Thymus (tissue), 14 donors: ENCODE measurements around the gene INPP5A. TPM values are rescaled to one million over a fixed set of nuclear protein-coding genes. Genes with fewer than 3 reads are reported as not detected.
"Not testable (repeated sequence)": the region's sequence is repeated elsewhere in the genome, so short reads cannot be mapped to it uniquely, and the experiment has no call there.

Source experiments
- DNase-seq, 9 donors: peaks; one replicate each; pipeline ENCODE4 v3.0.0-alpha.2; 2013; ENCODE audit warnings: low spot score in 9 of 9, low read depth in 6 of 9, missing footprints in 1 of 9
- H3K27ac ChIP-seq, 2 donors: one replicate each; pipeline ENCODE4 v1.5.1; 2013; ENCODE audit warnings: control low read depth in 1 of 2, low read depth in 1 of 2, low read length in 1 of 2, mild to moderate bottlenecking in 1 of 2, moderate library complexity in 1 of 2
- H3K27me3 ChIP-seq, 2 donors: one replicate each; pipeline ENCODE4 v1.5.1; 2013; ENCODE audit warnings: low read length in 1 of 2; ENCODE audit not compliant: control insufficient read depth in 2 of 2, insufficient read depth in 1 of 2
- H3K36me3 ChIP-seq, 2 donors: one replicate each; pipeline ENCODE4 v1.5.1; 2013; ENCODE audit warnings: low read length in 1 of 2, mild to moderate bottlenecking in 1 of 2, moderate library complexity in 1 of 2; ENCODE audit not compliant: control insufficient read depth in 2 of 2, insufficient read depth in 2 of 2
- H3K4me1 ChIP-seq, 2 donors: one replicate each; pipeline ENCODE4 v1.5.1; 2013; ENCODE audit warnings: low read length in 2 of 2; ENCODE audit not compliant: control insufficient read depth in 2 of 2, insufficient read depth in 2 of 2
- H3K4me3 ChIP-seq, 2 donors: one replicate each; pipeline ENCODE4 v1.5.1; 2013; ENCODE audit warnings: low read length in 2 of 2, control low read depth in 1 of 2, mild to moderate bottlenecking in 1 of 2
- H3K9me3 ChIP-seq, 2 donors: one replicate each; pipeline ENCODE4 v1.5.1; 2013; ENCODE audit warnings: low read length in 1 of 2, mild to moderate bottlenecking in 1 of 2; ENCODE audit not compliant: control insufficient read depth in 2 of 2, insufficient read depth in 1 of 2
- WGBS: extraction: QIAGEN DNeasy Blood & Tissue Kit; methylation state at CpG from one replicate; pipeline ENCODE4 v1.1.7; 2013; 5-methylcytosine and 5-hydroxymethylcytosine counted together
- long read RNA-seq, 10 donors: transcript quantifications; one replicate each; lab custom pipeline, GENCODE V29; 2026
- polyA plus RNA-seq: library from polyadenylated mRNA; stranded (reverse); fragments of 200-250 nt; gene quantifications from one replicate; pipeline ENCODE4 v1.2.3, GENCODE V29; 2013
- total RNA-seq: library from RNA; stranded (reverse); fragments of 120-200 nt; gene quantifications from one replicate; pipeline ENCODE4 v1.2.4, GENCODE V29; 2013
- donor health status: healthy.

INPP5A gene
- total RNA-seq (11.0 TPM), polyA plus RNA-seq (14.6 TPM)
- long read RNA-seq, donor 1, result 0 reads
- long read RNA-seq, donor 2, result 0 reads
- long read RNA-seq, donor 3, partial matches to known transcripts, result 22 of 24 reads
- long read RNA-seq, donor 3, other reads (novel, unspliced or antisense), result 0 of 24 reads
- long read RNA-seq, donor 4, partial matches to known transcripts, result 0 of 1 reads
- long read RNA-seq, donor 4, other reads (novel, unspliced or antisense), result 0 of 1 reads
- long read RNA-seq, donor 5, partial matches to known transcripts, result 0 of 3 reads
- long read RNA-seq, donor 5, other reads (novel, unspliced or antisense), result 0 of 3 reads
- long read RNA-seq, donor 6, partial matches to known transcripts, result 0 of 3 reads
- long read RNA-seq, donor 6, other reads (novel, unspliced or antisense), result 0 of 3 reads
- long read RNA-seq, donor 7, result 0 reads
- long read RNA-seq, donor 8, partial matches to known transcripts, result 0 of 2 reads
- long read RNA-seq, donor 8, other reads (novel, unspliced or antisense), result 0 of 2 reads
- long read RNA-seq, donor 9, result 0 reads
- long read RNA-seq, donor 10, result 0 reads

DNA sequence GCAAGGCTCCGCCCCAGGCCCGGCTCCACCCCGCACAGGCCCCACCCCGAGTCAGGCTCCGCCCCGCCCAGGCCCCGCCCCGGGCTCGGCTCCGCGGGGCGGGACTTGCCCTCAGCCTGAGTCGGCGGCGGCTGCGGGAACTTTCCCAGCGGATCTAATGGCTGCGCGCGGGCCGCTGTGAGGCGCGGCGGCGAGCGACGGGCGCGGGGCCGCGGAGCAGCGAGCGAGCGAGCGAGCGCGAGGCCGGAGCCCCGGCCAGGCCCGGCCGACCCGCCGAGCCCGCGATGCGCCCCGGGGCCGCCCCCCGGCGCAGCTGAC is at the start of gene INPP5A:
TSS of gene INPP5A (plus strand) at position 104 of the 318 bp plus-strand sequence. CDS start 310 bp downstream, outside the sequence.
- WGBS, result under 1% methylated on average over 50 of the region's 50 CpGs
- H3K36me3 ChIP-seq, result no peaks in the 10 kb centered on the region
- no peaks in the 10 kb centered on the region for H3K27me3 ChIP-seq
- H3K4me1 ChIP-seq, result peaks cover 38 to 57% of the 10 kb centered on the region in 2 donors
- no peaks in the 10 kb centered on the region for H3K9me3 ChIP-seq
- no peak for DNase-seq
- H3K27ac ChIP-seq, result peak within 1 kb of the TSS in 1 of 2 donors; percentile 77
- H3K4me3 ChIP-seq, result peak within 1 kb of the TSS; percentile 71 to 81

DNA sequence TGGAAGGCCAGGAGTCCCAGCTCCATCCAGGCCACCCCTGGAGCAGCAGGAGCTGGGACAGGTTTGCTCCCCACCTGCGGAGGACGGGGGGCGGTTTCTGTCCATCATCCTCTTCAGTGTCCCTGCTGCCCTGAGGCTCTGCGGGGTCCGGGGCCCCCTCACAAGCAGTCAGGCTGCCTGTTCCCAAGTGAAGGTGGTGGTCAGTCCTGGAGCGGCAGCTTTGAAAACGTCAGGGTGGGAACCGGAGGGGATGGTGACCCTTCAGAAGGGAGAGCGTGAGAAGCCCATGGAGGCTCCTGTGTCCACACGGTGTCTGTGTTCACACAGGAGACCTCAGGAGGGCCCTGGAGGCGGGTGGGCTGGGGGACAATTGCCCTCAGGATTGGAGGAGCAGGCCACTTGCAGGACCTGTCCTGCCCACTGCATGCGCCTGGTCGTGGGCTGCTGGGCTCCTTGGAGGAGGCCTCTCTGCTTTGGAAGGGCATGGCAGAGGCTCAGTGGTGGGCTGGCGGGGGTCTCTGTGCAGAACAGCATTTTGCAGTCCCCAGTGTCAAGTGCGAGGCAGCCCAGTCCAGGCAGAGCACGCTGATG is 49.3 kb upstream of the INPP5A start:
- WGBS, result 97% methylated on average over 16 of the region's 16 CpGs
- peaks cover 0 to 2% of the 10 kb centered on the region in 2 donors for H3K27me3 ChIP-seq
- H3K36me3 ChIP-seq, result no peaks in the 10 kb centered on the region
- H3K4me1 ChIP-seq, result no peaks in the 10 kb centered on the region
- peaks cover 0 to 10% of the 10 kb centered on the region in 2 donors for H3K9me3 ChIP-seq
- no peak for DNase-seq
- no peak overlapping the region for H3K27ac ChIP-seq
- H3K4me3 ChIP-seq, result no peak overlapping the region

DNA sequence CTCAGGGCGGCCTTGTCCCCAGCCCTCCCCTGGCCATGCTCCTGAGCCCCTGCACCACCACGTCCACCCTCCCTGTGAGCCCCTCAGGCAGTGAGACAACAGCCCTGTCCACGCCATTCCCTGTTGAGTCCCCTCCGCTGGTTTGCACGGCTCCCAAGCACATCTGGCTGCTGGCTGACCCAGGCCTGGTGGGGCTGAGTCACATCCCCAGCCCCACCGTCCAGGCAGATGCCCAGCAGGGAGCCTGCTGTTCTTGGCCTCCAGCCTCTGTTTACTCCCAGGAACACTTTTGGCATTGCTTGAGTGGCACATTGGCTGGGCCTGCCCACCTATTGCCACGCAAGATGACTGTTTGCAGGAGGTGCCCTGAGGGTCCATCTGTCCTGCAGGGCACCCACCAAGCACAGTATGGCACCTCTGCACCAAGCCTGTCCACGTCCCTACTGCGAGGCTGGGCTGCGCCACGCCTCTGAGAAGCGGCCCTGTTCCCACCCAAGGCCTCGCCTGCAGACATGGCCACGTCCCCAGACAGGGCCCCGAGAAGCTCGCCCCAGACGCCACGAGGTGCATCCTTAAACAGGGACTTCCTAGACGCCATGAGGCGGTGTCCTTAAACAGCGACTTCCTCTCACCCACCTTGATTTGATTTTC is 48.4 kb upstream of the INPP5A start:
- peaks cover 0 to 2% of the 10 kb centered on the region in 2 donors for H3K27me3 ChIP-seq
- H3K9me3 ChIP-seq, result peaks cover 0 to 10% of the 10 kb centered on the region in 2 donors
- DNase-seq, result no peak
- no peaks in the 10 kb centered on the region for H3K4me1 ChIP-seq
- H3K4me3 ChIP-seq, result no peak overlapping the region
- 93% methylated on average over 21 of the region's 21 CpGs for WGBS
- H3K36me3 ChIP-seq, result no peaks in the 10 kb centered on the region
- no peak overlapping the region for H3K27ac ChIP-seq

DNA sequence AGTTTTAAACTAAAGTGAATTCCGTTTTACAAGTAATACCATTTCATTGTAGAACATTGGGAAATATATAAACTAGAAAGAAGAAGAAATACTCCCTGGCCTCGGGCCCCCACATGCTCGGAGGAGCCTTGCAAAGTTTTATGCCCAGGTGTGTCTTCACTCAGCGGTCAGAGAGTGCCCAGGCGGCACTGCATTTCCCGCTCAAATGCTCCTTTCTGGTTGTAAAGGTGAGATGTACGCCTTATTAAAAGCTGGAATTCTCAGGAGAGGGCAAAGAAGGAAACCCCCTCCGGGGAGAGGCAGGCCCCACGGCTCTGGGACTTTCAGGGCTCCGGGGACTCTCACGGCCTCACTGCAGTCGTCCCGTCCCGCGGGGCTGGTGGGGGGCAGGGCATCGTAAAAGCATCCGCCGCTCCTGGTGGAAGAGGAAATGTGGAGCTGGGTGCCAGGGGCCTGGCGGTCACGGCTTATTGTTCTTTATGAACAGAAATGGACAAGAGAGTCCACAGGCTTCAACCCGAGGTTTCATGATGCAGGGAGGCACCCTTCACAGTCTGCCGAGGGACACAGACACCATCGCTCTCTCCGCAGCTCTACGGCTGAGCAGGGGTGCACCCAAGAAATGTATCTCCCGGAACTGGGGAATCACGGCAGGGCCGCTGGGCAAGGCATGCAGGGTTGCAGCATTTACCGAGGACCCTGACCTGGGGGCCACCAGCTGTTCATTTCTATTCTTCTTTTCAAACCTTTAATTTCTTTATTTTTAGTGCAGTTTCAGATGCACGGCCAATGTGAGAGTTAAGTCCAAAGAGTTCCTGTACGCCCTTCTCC is 47.7 kb upstream of the INPP5A start:
- no peak for DNase-seq
- WGBS, result 88% methylated on average over 31 of the region's 31 CpGs
- Histone ChIP-seq H3K9me3 (peaks cover 0 to 10% of the 10 kb centered on the region in 2 donors), H3K4me1 (no peaks in the 10 kb centered on the region), H3K27me3 (peaks cover 0 to 2% of the 10 kb centered on the region in 2 donors), H3K4me3 (no peak overlapping the region), H3K36me3 (no peaks in the 10 kb centered on the region), H3K27ac (no peak overlapping the region)

DNA sequence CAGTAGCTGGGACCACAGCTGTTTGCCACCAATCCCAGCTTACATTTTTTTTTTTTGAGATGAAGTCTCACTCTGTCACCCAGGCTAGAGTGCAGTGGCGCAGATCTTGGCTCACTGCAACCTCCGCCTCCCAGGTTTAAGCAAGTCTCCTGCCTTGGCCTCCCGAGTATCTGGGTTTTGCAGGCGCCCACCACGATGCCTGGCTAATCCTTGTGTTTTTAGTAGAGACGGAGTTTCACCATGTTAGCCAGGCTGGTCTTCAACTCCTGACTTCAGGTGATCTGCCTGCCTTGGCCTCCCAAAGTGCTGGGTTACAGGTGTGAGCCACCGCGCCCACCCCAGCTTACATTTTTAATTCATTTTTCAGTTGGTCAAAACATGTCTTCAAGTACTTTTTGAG is 46.1 kb upstream of the INPP5A start:
- not testable (repeated sequence) for H3K4me3 ChIP-seq, H3K27ac ChIP-seq, H3K9me3 ChIP-seq, H3K36me3 ChIP-seq, H3K27me3 ChIP-seq, H3K4me1 ChIP-seq, DNase-seq
- WGBS, result 98% methylated on average over 8 of the region's 8 CpGs

DNA sequence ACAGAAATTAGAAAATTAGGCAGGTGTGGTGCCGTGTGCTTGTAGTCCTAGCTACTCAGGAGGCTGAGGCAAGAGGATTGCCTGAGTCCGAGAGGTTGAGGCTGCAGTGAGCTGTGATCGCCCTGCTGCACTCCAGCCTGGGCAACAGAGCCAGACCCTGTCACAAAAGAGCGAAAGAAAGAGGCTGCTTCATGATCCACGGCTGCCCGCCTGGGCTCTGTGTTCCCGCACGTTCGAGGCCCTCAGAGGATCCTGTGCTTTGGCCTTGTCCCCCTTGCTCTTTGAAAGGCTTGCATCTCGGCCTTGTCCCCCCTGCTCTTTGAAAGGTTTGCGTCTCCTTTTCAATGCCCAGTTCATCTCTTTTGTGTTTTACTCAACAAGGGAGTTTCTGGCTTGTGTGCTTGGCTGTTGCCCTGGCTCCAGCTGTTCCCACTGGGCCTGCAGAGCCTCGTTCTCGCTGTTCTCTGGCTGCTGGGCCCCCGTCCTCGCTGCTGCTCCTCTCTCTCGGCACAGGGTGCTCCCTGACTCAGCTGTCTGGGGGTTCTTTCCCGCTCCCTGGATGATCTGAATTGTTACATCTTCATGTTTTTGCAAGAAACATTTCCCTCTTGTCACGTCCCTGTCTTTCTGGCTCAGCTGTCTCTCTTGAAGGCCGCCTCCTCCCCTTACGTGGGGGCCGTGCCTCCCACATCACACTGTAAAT is 45.1 kb upstream of the INPP5A start:
- DNase-seq, result no peak
- no peak overlapping the region for H3K27ac ChIP-seq
- no peaks in the 10 kb centered on the region for H3K4me1 ChIP-seq
- no peaks in the 10 kb centered on the region for H3K36me3 ChIP-seq
- WGBS, result 94% methylated on average over 21 of the region's 21 CpGs
- no peak overlapping the region for H3K4me3 ChIP-seq
- peaks cover 0 to 10% of the 10 kb centered on the region in 2 donors for H3K9me3 ChIP-seq
- peaks cover 0 to 2% of the 10 kb centered on the region in 2 donors for H3K27me3 ChIP-seq

- Histone ChIP-seq H3K9me3 (peaks cover 0 to 10% of the 10 kb centered on the region in 2 donors), H3K27me3 (peaks cover 0 to 2% of the 10 kb centered on the region in 2 donors), H3K36me3 (no peaks in the 10 kb centered on the region), H3K4me1 (no peaks in the 10 kb centered on the region), H3K4me3 (no peak overlapping the region), H3K27ac (no peak overlapping the region)
- WGBS, result 94% methylated on average over 8 of the region's 8 CpGs
- no peak for DNase-seq
Measured at GRCh38 chr10:132493246-132493755, 44.3 kb upstream of the INPP5A start.

- Histone ChIP-seq H3K9me3 (peaks cover 0 to 10% of the 10 kb centered on the region in 2 donors), H3K4me1 (no peaks in the 10 kb centered on the region), H3K36me3 (no peaks in the 10 kb centered on the region), H3K4me3 (no peak overlapping the region), H3K27ac (no peak overlapping the region), H3K27me3 (peaks cover 0 to 2% of the 10 kb centered on the region in 2 donors)
- DNase-seq, result no peak
- WGBS, result 92% methylated on average over 16 of the region's 16 CpGs
Measured at GRCh38 chr10:132493756-132494290, 43.8 kb upstream of the INPP5A start.
